A549 (cell line): Measurements from ENCODE around the gene CIAPIN1. TPM values are rescaled to one million over a fixed set of nuclear protein-coding genes. Genes with fewer than 3 reads are reported as not detected.

ENCODE experiments used
- ATAC-seq, 2 experiments: fragments of 200-7000 bp in 1 of 2; fragments of >200 bp in 1 of 2; cut with Nextera tagmentation in 1 of 2; cut with Tn5 transposase in 1 of 2; 3 replicates each; pipeline versions ENCODE4 v1.8.0 to v1.9.1; 2018 to 2020; ENCODE audit warnings: mild to moderate bottlenecking in 1 of 2, moderate library complexity in 1 of 2
- CTCF ChIA-PET: fragments of 300-600 bp; sonication (Branson Sonifier 250); formaldehyde crosslinking; extraction: SDS; loops from one replicate; lab custom pipeline; 2021; ENCODE audit warnings: antibody characterized with exemption, inconsistent platforms; lab: Yijun Ruan, JAX
- POLR2A ChIA-PET: fragments of 350-600 bp; formaldehyde crosslinking; extraction: SDS; loops from one replicate; lab custom pipeline; 2021; ENCODE audit warnings: antibody characterized with exemption, inconsistent platforms; lab: Yijun Ruan, JAX
- DNase-seq, 2 experiments: peaks; one replicate each; pipeline versions ENCODE4 v3.0.0 to v3.0.0-alpha.2; 2011 to 2016; ENCODE audit warnings: low read depth in 1 of 2, low spot score in 1 of 2
- FAIRE-seq: peaks from 2 replicates; lab custom pipeline; 2011; peaks lifted over from hg19 to GRCh38; lab: Jason Lieb, UNC
- H3K27ac ChIP-seq, 2 experiments: fragments of >200 bp; sonication (Bioruptor Twin); formaldehyde crosslinking; 3 replicates each; pipeline ENCODE4 v1.5.1; 2016 to 2017
- H3K4me1 ChIP-seq: fragments of >200 bp; sonication (Bioruptor Twin); formaldehyde crosslinking; 3 replicates; pipeline ENCODE4 v1.6.1; 2016
- H3K4me2 ChIP-seq: fragments of >200 bp; sonication (Bioruptor Twin); formaldehyde crosslinking; 3 replicates; pipeline ENCODE4 v1.6.1; 2016
- H3K4me3 ChIP-seq: fragments of >200 bp; sonication (Bioruptor Twin); formaldehyde crosslinking; 3 replicates; pipeline ENCODE4 v1.5.1; 2016
- H3K9me3 ChIP-seq: fragments of >200 bp; sonication (Bioruptor Twin); formaldehyde crosslinking; 3 replicates; pipeline ENCODE4 v1.6.1; 2016
- EP300 ChIP-seq, 2 experiments: fragments of >200 bp; sonication (Bioruptor Twin); formaldehyde crosslinking; IDR thresholded peaks; 2 replicates in 1 of 2; 3 replicates in 1 of 2; pipeline ENCODE4 v1.6.1; 2016 to 2017
- FOSL2 ChIP-seq, 2 experiments: fragments of 450-650 bp in 1 of 2; fragments of >200 bp in 1 of 2; sonication (Bioruptor Twin) in 1 of 2; formaldehyde crosslinking; IDR thresholded peaks; 2 replicates each; pipeline versions ENCODE4 v1.5.0 to v1.6.1; 2016 to 2020; ENCODE audit warnings: mild to moderate bottlenecking in 1 of 2, moderate library complexity in 1 of 2
- FOXS1 ChIP-seq: fragments of 250-450 bp; sonication (Bioruptor Pico); IDR thresholded peaks from 2 replicates; pipeline ENCODE4 v1.5.0; 2020; ENCODE audit warnings: mild to moderate bottlenecking, moderate library complexity
- KDM1A ChIP-seq: fragments of 200-600 bp; sonication (generic); IDR thresholded peaks from 2 replicates; pipeline ENCODE4 v1.6.1; 2016; ENCODE audit warnings: low read depth, mild to moderate bottlenecking
- MYC ChIP-seq: IDR thresholded peaks from 2 replicates; pipeline ENCODE4 v1.6.1; 2012; ENCODE audit warnings: mild to moderate bottlenecking, inconsistent platforms, low read length, improper control_type of control experiment, borderline replicate concordance
- NPAS2 ChIP-seq: fragments of 250-450 bp; sonication (Bioruptor Pico); IDR thresholded peaks from 2 replicates; pipeline ENCODE4 v1.8.0; 2022; ENCODE audit warnings: mild to moderate bottlenecking, moderate library complexity, borderline replicate concordance
- NR3C1 ChIP-seq: fragments of >200 bp; sonication (Bioruptor Twin); formaldehyde crosslinking; IDR thresholded peaks from 3 replicates; pipeline ENCODE4 v1.6.1; 2017
- RCOR1 ChIP-seq: fragments of 150-350 bp; IDR thresholded peaks from 2 replicates; pipeline ENCODE4 v1.6.1; 2014; ENCODE audit warnings: antibody characterized with exemption, low read length, low read depth
- TP53 ChIP-seq: fragments of 250-450 bp; sonication (Bioruptor Pico); IDR thresholded peaks from 2 replicates; pipeline ENCODE4 v1.5.0; 2021; ENCODE audit warnings: mild to moderate bottlenecking, moderate library complexity
- ZC3H11A ChIP-seq: fragments of 450-650 bp; IDR thresholded peaks from 2 replicates; pipeline ENCODE4 v1.6.1; 2014; ENCODE audit warnings: antibody characterized with exemption, mild to moderate bottlenecking
- ZNF302 ChIP-seq: fragments of 250-450 bp; sonication (Bioruptor Pico); IDR thresholded peaks from 2 replicates; pipeline ENCODE4 v1.9.0; 2021; ENCODE audit warnings: inconsistent platforms, mild to moderate bottlenecking, moderate library complexity
- WGBS: methylation state at CpG from one replicate; pipeline ENCODE4 v1.1.6; 2017; ENCODE audit errors: missing lambda C conversion rate; 5-methylcytosine and 5-hydroxymethylcytosine counted together
- polyA plus RNA-seq, 4 experiments: library from polyadenylated mRNA; depleted of rRNA in 3 of 4; stranded (reverse); fragments of >200 nt; fragmentation: RNase III in 1 of 4; extraction: RNeasy Plus Mini Kit Qiagen cat#74134 plus additional on column Dnase treatment in 1 of 4; gene quantifications; 2 replicates in 3 of 4; 3 replicates in 1 of 4; pipeline ENCODE4 v1.2.3, GENCODE V29; 2011 to 2017
- TF ChIP-seq, protein P1 (sequence below): fragments of 200-600 bp; sonication (generic); IDR thresholded peaks from 2 replicates; pipeline ENCODE4 v1.6.1; 2016; ENCODE audit warnings: antibody characterized with exemption, mild to moderate bottlenecking, moderate library complexity
- TF ChIP-seq, protein P2 (sequence below): fragments of >200 bp; sonication (Bioruptor Twin); formaldehyde crosslinking; IDR thresholded peaks from 3 replicates; pipeline ENCODE4 v1.5.1; 2016
- TF ChIP-seq, protein P3 (sequence below): IDR thresholded peaks from 2 replicates; pipeline ENCODE4 v1.6.1; 2012
- TF ChIP-seq, protein P4 (sequence below): fragments of >200 bp; sonication (Bioruptor Twin); formaldehyde crosslinking; IDR thresholded peaks from 3 replicates; pipeline ENCODE4 v1.6.1; 2016

Gene CIAPIN1
- polyA plus RNA-seq, 2 of the 4 experiments (the other 2 are of a cell fraction) = 71.5 to 101 TPM

GRCh38 chr16:57479205-57479975, 32.2 kb upstream of the CIAPIN1 start:
- FAIRE-seq (no peak), DNase-seq (peak in 1 of 2 experiments; percentile 82), ATAC-seq (peak; percentile 31 to 61; a peak in 4 of 6 replicates)
- H3K4me1 ChIP-seq = peaks cover 91% of the 10 kb centered on the region
- POLR2A ChIA-PET = interaction anchor here (0.9 to 2.4 kb wide), 5 partner anchors 8 to 40 kb away, joined by 3 to 15 read pairs (median 5); partner anchors contain the start of genes CIAPIN1, COQ9 and POLR2C
- 41% methylated on average over 24 of the region's 36 CpGs for WGBS
- CTCF ChIA-PET = interaction anchor here (1.0 to 8.4 kb wide), 7 partner anchors 7 to 61 kb away, joined by 3 to 70 read pairs (median 8); partner anchors contain the start of genes DOK4 and POLR2C
- peak overlapping the region; percentile 96 to 98 for H3K27ac ChIP-seq
- peak overlapping the region; percentile 48 for H3K4me3 ChIP-seq
- H3K4me2 ChIP-seq = peak overlapping the region; percentile 93
- H3K9me3 ChIP-seq = no peaks in the 10 kb centered on the region
- no peak for TF ChIP-seq ZNF302 (CRISPR knock-in tag)

DNA sequence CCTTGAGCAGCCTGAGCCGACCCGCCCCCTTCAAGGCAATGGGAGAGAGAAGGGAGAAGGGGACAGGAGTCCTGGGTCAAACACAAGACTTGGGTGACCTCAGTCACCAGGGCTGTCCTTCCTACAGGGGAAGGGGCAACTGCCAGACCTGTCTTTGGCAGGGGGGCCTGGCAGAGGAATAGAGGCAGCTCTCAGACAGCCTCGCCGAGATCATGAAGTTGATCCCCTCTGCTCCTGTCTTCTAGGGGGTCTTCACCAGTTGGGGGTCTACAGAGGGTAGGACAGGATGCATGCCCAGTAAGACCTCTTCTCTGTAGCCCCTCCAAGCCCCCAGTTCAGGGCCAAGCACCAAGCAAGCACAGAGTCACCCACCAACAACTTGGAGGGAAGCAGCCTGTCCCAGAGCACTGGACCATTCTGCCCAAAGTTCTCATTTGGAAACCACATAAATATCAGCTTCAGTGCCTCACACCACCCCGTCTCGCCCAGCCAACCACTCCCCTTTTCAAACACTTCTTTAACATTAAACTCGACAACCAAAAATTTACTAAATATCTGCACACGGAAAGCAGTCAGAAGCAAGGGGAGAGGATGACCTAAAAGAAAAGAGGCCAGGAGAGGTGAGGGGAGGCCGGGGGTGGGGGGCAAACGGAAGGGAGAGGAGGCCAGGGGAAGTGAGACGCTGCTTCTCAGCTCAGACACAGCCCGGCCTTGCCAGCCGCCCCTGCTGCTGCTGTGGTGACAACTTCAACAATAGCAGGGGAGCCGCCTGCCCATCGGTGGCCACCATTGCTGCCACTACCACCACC, 31.4 kb upstream of the CIAPIN1 start:
- ChIA-PET CTCF (interaction anchor here (1.4 to 8.4 kb wide), 5 partner anchors 8 to 60 kb away, joined by 3 to 70 read pairs (median 44); partner anchors contain the start of genes DOK4 and POLR2C), POLR2A (interaction anchor here (0.5 kb wide), 1 partner anchor 27 kb away, joined by 4 read pairs; no protein-coding TSS in a partner anchor)
- Histone ChIP-seq H3K4me3 (peak overlapping the region; percentile 48), H3K4me2 (peak overlapping the region; percentile 93), H3K27ac (peak overlapping the region; percentile 96 to 98), H3K9me3 (no peaks in the 10 kb centered on the region), H3K4me1 (peaks cover 91% of the 10 kb centered on the region)
- WGBS = 80% methylated on average over 12 of the region's 15 CpGs
- DNase-seq (no peak), ATAC-seq (no peak), FAIRE-seq (no peak)
- TF ChIP-seq ZC3H11A = no peak
- no peak for TF ChIP-seq RCOR1
- TF ChIP-seq, protein P1, sequence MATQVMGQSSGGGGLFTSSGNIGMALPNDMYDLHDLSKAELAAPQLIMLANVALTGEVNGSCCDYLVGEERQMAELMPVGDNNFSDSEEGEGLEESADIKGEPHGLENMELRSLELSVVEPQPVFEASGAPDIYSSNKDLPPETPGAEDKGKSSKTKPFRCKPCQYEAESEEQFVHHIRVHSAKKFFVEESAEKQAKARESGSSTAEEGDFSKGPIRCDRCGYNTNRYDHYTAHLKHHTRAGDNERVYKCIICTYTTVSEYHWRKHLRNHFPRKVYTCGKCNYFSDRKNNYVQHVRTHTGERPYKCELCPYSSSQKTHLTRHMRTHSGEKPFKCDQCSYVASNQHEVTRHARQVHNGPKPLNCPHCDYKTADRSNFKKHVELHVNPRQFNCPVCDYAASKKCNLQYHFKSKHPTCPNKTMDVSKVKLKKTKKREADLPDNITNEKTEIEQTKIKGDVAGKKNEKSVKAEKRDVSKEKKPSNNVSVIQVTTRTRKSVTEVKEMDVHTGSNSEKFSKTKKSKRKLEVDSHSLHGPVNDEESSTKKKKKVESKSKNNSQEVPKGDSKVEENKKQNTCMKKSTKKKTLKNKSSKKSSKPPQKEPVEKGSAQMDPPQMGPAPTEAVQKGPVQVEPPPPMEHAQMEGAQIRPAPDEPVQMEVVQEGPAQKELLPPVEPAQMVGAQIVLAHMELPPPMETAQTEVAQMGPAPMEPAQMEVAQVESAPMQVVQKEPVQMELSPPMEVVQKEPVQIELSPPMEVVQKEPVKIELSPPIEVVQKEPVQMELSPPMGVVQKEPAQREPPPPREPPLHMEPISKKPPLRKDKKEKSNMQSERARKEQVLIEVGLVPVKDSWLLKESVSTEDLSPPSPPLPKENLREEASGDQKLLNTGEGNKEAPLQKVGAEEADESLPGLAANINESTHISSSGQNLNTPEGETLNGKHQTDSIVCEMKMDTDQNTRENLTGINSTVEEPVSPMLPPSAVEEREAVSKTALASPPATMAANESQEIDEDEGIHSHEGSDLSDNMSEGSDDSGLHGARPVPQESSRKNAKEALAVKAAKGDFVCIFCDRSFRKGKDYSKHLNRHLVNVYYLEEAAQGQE = no peak
- no peak for TF ChIP-seq KDM1A
- no peak for TF ChIP-seq TP53 (CRISPR knock-in tag)
- TF ChIP-seq MYC = no peak
- no peak for TF ChIP-seq ZNF302 (CRISPR knock-in tag)
- no peak for TF ChIP-seq EP300 (IDR thresholded peaks at IDR 0.05)
- TF ChIP-seq, protein P2, sequence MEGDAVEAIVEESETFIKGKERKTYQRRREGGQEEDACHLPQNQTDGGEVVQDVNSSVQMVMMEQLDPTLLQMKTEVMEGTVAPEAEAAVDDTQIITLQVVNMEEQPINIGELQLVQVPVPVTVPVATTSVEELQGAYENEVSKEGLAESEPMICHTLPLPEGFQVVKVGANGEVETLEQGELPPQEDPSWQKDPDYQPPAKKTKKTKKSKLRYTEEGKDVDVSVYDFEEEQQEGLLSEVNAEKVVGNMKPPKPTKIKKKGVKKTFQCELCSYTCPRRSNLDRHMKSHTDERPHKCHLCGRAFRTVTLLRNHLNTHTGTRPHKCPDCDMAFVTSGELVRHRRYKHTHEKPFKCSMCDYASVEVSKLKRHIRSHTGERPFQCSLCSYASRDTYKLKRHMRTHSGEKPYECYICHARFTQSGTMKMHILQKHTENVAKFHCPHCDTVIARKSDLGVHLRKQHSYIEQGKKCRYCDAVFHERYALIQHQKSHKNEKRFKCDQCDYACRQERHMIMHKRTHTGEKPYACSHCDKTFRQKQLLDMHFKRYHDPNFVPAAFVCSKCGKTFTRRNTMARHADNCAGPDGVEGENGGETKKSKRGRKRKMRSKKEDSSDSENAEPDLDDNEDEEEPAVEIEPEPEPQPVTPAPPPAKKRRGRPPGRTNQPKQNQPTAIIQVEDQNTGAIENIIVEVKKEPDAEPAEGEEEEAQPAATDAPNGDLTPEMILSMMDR = no peak
- no peak for TF ChIP-seq FOSL2 (IDR thresholded peaks at IDR 0.05)
- no peak for TF ChIP-seq FOSL2 (CRISPR knock-in tag; IDR thresholded peaks at IDR 0.05)
- no peak for TF ChIP-seq NR3C1
- TF ChIP-seq, protein P3, sequence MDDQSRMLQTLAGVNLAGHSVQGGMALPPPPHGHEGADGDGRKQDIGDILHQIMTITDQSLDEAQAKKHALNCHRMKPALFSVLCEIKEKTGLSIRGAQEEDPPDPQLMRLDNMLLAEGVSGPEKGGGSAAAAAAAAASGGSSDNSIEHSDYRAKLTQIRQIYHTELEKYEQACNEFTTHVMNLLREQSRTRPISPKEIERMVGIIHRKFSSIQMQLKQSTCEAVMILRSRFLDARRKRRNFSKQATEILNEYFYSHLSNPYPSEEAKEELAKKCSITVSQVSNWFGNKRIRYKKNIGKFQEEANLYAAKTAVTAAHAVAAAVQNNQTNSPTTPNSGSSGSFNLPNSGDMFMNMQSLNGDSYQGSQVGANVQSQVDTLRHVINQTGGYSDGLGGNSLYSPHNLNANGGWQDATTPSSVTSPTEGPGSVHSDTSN = no peak
- no peak for TF ChIP-seq FOXS1 (CRISPR knock-in tag)
- TF ChIP-seq, protein P4, sequence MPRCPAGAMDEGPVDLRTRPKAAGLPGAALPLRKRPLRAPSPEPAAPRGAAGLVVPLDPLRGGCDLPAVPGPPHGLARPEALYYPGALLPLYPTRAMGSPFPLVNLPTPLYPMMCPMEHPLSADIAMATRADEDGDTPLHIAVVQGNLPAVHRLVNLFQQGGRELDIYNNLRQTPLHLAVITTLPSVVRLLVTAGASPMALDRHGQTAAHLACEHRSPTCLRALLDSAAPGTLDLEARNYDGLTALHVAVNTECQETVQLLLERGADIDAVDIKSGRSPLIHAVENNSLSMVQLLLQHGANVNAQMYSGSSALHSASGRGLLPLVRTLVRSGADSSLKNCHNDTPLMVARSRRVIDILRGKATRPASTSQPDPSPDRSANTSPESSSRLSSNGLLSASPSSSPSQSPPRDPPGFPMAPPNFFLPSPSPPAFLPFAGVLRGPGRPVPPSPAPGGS = no peak
- TF ChIP-seq NPAS2 (CRISPR knock-in tag) = no peak
